ENCODE results near the gene SYP. TPM values are rescaled to one million over a fixed set of nuclear protein-coding genes. Genes with fewer than 3 reads are reported as not detected.

SYP gene
- total and polyA plus RNA-seq, 2 donors (not counting 3 experiments of a cell fraction or from before 2014, with no cell fraction given): 0.21 to 0.77 TPM

DNA sequence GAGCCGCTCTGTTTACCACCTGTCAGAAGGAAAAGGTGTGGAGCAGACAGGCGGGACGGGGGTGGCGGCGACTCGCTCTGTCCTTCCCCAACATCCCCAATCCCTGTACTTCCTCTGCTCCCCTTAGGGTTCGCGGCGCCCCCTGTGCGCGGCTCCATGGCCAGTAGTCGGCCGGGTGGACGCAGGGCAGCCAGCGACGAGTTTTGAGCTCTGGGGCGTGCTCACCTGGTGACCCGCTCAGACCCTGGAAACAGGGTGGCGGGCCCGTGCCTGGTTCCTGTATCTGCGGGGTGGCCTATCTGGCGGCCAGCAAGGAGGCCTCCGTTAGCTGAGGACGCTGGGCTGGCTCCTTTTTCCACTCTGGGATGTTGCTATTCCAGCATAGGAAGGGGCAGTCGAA lies 42.8 kb downstream of the SYP start:
- H3K4me1 ChIP-seq (ENCODE audit: control insufficient read depth, extremely low read depth, insufficient read depth, low read length): peaks cover 2% of the 10 kb centered on the region
- no peaks in the 10 kb centered on the region for H3K27me3 ChIP-seq (ENCODE audit: control insufficient read depth in 2 of 2, insufficient read depth in 2 of 2, low read length in 2 of 2)
- DNase-seq (ENCODE audit: low read depth, low spot score): no peak
- CTCF ChIA-PET: interaction anchor here (1.1 kb wide), 1 partner anchor 35 kb away, joined by 3 read pairs; no protein-coding TSS in a partner anchor
- no peak overlapping the region for H3K4me3 ChIP-seq (replicated peaks in 1 of 3; ENCODE audit: insufficient read depth in 1 of 3, low read depth in 1 of 3, low read length in 3 of 3)
- H3K4me2 ChIP-seq (ENCODE audit: insufficient read depth, low read length): no peak overlapping the region
- H3K79me2 ChIP-seq (ENCODE audit: control insufficient read depth, insufficient read depth, low read length): no peaks in the 10 kb centered on the region
- no peak overlapping the region for H3K27ac ChIP-seq (ENCODE audit: insufficient read depth, low read depth, low read length)
- H3K9me1 ChIP-seq (replicated peaks; ENCODE audit: control insufficient read depth, extremely low read depth, insufficient read depth, low read length): no peaks in the 10 kb centered on the region
- H3K9ac ChIP-seq (replicated peaks; ENCODE audit: extremely low read depth, insufficient read depth, low read length): no peak overlapping the region
- dilution Hi-C loops (cut with MboI; ENCODE audit: extremely low pct_ligation_motif_present, low sequenced_read_pairs) (no loop called here), intact Hi-C loops (cut with micrococcal nuclease) (no loop called here)
- POLR2A ChIA-PET: interaction anchor here (0.7 kb wide), 1 partner anchor 14 kb away, joined by 5 read pairs; no protein-coding TSS in a partner anchor
- no peak for FAIRE-seq
- BruUV-seq (replicated peaks): no TSS peak
- H2AFZ ChIP-seq (ENCODE audit: low read depth, low read length): no peak overlapping the region
- H3K9me3 ChIP-seq (replicated peaks; ENCODE audit: control insufficient read depth, insufficient read depth, low read length): no peaks in the 10 kb centered on the region
- H3K36me3 ChIP-seq (ENCODE audit: control insufficient read depth in 2 of 2, extremely low read depth in 1 of 2, insufficient read depth in 2 of 2, low read length in 2 of 2): no peaks in the 10 kb centered on the region
- H4K20me1 ChIP-seq (replicated peaks; ENCODE audit: control insufficient read depth, extremely low read depth, insufficient read depth, low read length): no peaks in the 10 kb centered on the region
- no peak for TF ChIP-seq FOS (IDR thresholded peaks at IDR 0.05; ENCODE audit: borderline replicate concordance, insufficient read depth, low read length)
- TF ChIP-seq, protein P1, sequence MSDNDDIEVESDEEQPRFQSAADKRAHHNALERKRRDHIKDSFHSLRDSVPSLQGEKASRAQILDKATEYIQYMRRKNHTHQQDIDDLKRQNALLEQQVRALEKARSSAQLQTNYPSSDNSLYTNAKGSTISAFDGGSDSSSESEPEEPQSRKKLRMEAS (IDR thresholded peaks at IDR 0.05; ENCODE audit: insufficient read depth, insufficient read length): no peak
- TF ChIP-seq GATA2 (IDR thresholded peaks at IDR 0.05; ENCODE audit: insufficient read depth, insufficient read length, low read depth, low read length): no peak
- TF ChIP-seq MYC (IDR thresholded peaks at IDR 0.05; ENCODE audit: low read depth, low read length): no peak
- no peak for TF ChIP-seq POLR2AphosphoS5 (IDR thresholded peaks at IDR 0.05; ENCODE audit: insufficient read depth, low read depth, low read length)
- TF ChIP-seq POLR2A (IDR thresholded peaks at IDR 0.05; ENCODE audit: low read depth, low read length): no peak
- no peak for TF ChIP-seq JUN (IDR thresholded peaks at IDR 0.05; ENCODE audit: borderline replicate concordance, insufficient read depth, insufficient read length, low read depth)
- TF ChIP-seq EZH2 (IDR thresholded peaks at IDR 0.05; ENCODE audit: borderline replicate concordance, low read depth, low read length, severe bottlenecking): no peak
- TF ChIP-seq, protein P2, sequence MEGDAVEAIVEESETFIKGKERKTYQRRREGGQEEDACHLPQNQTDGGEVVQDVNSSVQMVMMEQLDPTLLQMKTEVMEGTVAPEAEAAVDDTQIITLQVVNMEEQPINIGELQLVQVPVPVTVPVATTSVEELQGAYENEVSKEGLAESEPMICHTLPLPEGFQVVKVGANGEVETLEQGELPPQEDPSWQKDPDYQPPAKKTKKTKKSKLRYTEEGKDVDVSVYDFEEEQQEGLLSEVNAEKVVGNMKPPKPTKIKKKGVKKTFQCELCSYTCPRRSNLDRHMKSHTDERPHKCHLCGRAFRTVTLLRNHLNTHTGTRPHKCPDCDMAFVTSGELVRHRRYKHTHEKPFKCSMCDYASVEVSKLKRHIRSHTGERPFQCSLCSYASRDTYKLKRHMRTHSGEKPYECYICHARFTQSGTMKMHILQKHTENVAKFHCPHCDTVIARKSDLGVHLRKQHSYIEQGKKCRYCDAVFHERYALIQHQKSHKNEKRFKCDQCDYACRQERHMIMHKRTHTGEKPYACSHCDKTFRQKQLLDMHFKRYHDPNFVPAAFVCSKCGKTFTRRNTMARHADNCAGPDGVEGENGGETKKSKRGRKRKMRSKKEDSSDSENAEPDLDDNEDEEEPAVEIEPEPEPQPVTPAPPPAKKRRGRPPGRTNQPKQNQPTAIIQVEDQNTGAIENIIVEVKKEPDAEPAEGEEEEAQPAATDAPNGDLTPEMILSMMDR (IDR thresholded peaks at IDR 0.05; ENCODE audit: extremely low read depth in 1 of 2, insufficient read depth in 1 of 2, low read depth in 1 of 2, low read length in 2 of 2): no peak
